Heart left ventricle (tissue), 16 donors: Measurements from ENCODE around the gene RNF212. TPM values are rescaled to one million over a fixed set of nuclear protein-coding genes. Genes with fewer than 3 reads are reported as not detected.

ENCODE experiments used
- ATAC-seq, 4 donors: fragments of 200-7000 bp; cut with Tn5 transposase; one replicate each; pipeline ENCODE4 v1.9.1; 2020 to 2022; ENCODE audit warnings: moderate library complexity in 4 of 4, mild to moderate bottlenecking in 3 of 4, moderate number of reproducible peaks in 1 of 4
- DNase-seq, 5 donors: peaks; one replicate each; pipeline ENCODE4 v3.0.0-alpha.2; 2020
- H3K27ac ChIP-seq, 12 donors: fragments of 200-600 bp; sonication (generic) in 4 of 12; one replicate each; pipeline versions ENCODE4 v1.5.0 to v1.8.0; 2016 to 2022; ENCODE audit warnings: mild to moderate bottlenecking in 2 of 12
- H3K27me3 ChIP-seq, 9 donors: fragments of 200-600 bp; sonication (generic) in 2 of 9; one replicate each; pipeline versions ENCODE4 v1.5.1 to v1.8.0; 2016 to 2022; ENCODE audit warnings: mild to moderate bottlenecking in 3 of 9
- H3K36me3 ChIP-seq, 9 donors: fragments of 200-600 bp; sonication (generic) in 2 of 9; one replicate each; pipeline versions ENCODE4 v1.5.0 to v1.8.0; 2018 to 2022; ENCODE audit warnings: mild to moderate bottlenecking in 2 of 9
- H3K4me1 ChIP-seq, 12 donors: fragments of 200-600 bp; sonication (generic) in 4 of 12; one replicate each; pipeline versions ENCODE4 v1.5.0 to v1.8.0; 2016 to 2022; ENCODE audit warnings: mild to moderate bottlenecking in 3 of 12
- H3K4me3 ChIP-seq, 12 donors: fragments of 200-600 bp; sonication (generic) in 4 of 12; one replicate each; pipeline versions ENCODE4 v1.5.0 to v1.8.0; 2017 to 2022; ENCODE audit warnings: mild to moderate bottlenecking in 9 of 12, moderate library complexity in 4 of 12
- H3K9me3 ChIP-seq, 12 donors: fragments of 200-600 bp; sonication (generic) in 4 of 12; one replicate each; pipeline versions ENCODE4 v1.5.0 to v1.8.0; 2016 to 2022; ENCODE audit warnings: mild to moderate bottlenecking in 1 of 12
- POLR2A ChIP-seq, 2 donors: fragments of 450-650 bp; IDR thresholded peaks; one replicate each; pipeline ENCODE4 v1.6.1; 2017; ENCODE audit warnings: antibody characterized with exemption in 2 of 2, mild to moderate bottlenecking in 2 of 2, moderate library complexity in 2 of 2
- WGBS, 4 donors: extraction: QIAGEN DNeasy Blood & Tissue Kit in 2 of 4; methylation state at CpG; one replicate each; pipeline versions ENCODE4 v1.1.5 to v1.1.7; 2013 to 2018; 5-methylcytosine and 5-hydroxymethylcytosine counted together
- intact Hi-C, 10 donors: fragments of 100-400 bp; cut with DNase I; formaldehyde crosslinking; loops; one replicate each; pipeline versions ENCODE4 v1.11.1 to v1.14.2; 2022
- polyA plus RNA-seq, 2 donors: library from polyadenylated mRNA; stranded (reverse); fragments of 200-250 nt; gene quantifications; one replicate each; pipeline ENCODE4 v1.2.3, GENCODE V29; 2013
- total RNA-seq, 9 donors: library from RNA; depleted of rRNA in 2 of 9; stranded (reverse); fragments of >200 nt in 2 of 9; fragmentation: NEBNext Ultra II Directional in 3 of 9; extraction: Animal tissue kit (Norgen Biotek cat#: 25700) in 3 of 9; gene quantifications; one replicate each; pipeline versions ENCODE4 v1.1.0 to v1.2.4, GENCODE V29; 2016 to 2023
- TF ChIP-seq, protein P1 (sequence below), 12 donors: fragments of 200-600 bp; sonication (generic) in 4 of 12; IDR thresholded peaks; one replicate each; pipeline versions ENCODE4 v1.5.0 to v1.8.0; 2018 to 2022; ENCODE audit warnings: antibody characterized with exemption in 12 of 12, mild to moderate bottlenecking in 5 of 12
- donor health status: ischemic (EF 13 %, LVEDD 7.1; RV severe dilation, severe dysfunction).
- donor health status: healthy with polysubstance abuse.
- donor health status: DM: no; HTN: yes; CAD: no.
- donor health status: DM: no; HTN: no; CAD: no.
- donor health status: ischemic (EF 25% LVEDD 6.9; RV normal size, moderate dysfunction).
- donor health status: ischemic (EF 25% LVEDD 5.7; RV mildly dilated, moderate dysfunction).
- donor health status: healthy.
- donor health status: DM: yes; HTN: yes; CAD: no.
- donor health status: ischemic (EF 35%, LVEDD 5.7; RV mildly dilated, moderate dysfunction).
- donor health status: nonischemic (EF 11% LVEDD 7.7; RV severe dilation, severe dysfunction).
- donor health status: DM: yes; HTN: yes; CAD: no.
- donor health status: PGD.
- donor health status: ischemic (EF 29% LVEDD 5.4; RV normal size, mild dysfunction).
- donor health status: nonischemic (EF 23%, LVEDD 6.1; RV moderate dilation, normal function).

RNF212 gene
- total and polyA plus RNA-seq, 11 donors = 0.25 to 1.6 (median 0.48) TPM; not detected in 4

GRCh38 chr4:1022739-1023066 is 90.7 kb downstream of the RNF212 start:
- TF ChIP-seq, protein P1, sequence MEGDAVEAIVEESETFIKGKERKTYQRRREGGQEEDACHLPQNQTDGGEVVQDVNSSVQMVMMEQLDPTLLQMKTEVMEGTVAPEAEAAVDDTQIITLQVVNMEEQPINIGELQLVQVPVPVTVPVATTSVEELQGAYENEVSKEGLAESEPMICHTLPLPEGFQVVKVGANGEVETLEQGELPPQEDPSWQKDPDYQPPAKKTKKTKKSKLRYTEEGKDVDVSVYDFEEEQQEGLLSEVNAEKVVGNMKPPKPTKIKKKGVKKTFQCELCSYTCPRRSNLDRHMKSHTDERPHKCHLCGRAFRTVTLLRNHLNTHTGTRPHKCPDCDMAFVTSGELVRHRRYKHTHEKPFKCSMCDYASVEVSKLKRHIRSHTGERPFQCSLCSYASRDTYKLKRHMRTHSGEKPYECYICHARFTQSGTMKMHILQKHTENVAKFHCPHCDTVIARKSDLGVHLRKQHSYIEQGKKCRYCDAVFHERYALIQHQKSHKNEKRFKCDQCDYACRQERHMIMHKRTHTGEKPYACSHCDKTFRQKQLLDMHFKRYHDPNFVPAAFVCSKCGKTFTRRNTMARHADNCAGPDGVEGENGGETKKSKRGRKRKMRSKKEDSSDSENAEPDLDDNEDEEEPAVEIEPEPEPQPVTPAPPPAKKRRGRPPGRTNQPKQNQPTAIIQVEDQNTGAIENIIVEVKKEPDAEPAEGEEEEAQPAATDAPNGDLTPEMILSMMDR (IDR thresholded peaks at IDR 0.05) = no peak
- TF ChIP-seq POLR2A (IDR thresholded peaks at IDR 0.05) = no peak
- intact Hi-C loops = no loop called here
- WGBS, 4 donors = 89 to 92% (median 91%) methylated on average over 14 to 19 of the region's 19 CpGs
- Histone ChIP-seq H3K4me1 (peaks cover 0 to 6% (median 0%) of the 10 kb centered on the region in 12 donors), H3K27me3 (no peaks in the 10 kb centered on the region), H3K27ac (no peak overlapping the region), H3K4me3 (no peak overlapping the region), H3K9me3 (no peaks in the 10 kb centered on the region), H3K36me3 (peaks cover 0 to 16% (median 0%) of the 10 kb centered on the region in 9 donors)
- no peak for DNase-seq
- no peak for ATAC-seq

DNA sequence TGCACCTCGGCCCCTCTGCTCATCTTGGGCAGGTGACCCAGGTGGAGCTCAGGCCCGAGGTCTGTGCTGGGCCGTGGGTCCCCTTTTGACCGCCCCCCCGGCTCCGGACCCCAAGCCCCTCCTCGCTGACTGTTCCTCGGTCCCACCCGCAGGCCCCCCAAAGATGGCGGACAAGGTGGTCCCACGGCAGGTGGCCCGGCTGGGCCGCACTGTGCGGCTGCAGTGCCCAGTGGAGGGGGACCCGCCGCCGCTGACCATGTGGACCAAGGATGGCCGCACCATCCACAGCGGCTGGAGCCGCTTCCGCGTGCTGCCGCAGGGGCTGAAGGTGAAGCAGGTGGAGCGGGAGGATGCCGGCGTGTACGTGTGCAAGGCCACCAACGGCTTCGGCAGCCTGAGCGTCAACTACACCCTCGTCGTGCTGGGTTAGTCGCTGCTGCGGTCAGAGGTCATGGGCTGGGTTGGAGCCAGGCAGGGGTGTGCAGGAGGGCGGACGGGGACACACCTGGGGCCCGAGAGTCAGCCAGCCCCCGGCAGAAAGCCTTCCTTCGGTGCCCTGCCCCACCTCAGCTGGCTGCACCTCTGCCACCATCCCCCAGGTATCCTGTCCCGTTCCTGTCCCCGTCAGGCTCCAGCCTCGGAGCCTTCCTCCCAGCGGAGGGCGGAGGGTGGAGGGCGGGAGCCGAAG is 91.2 kb downstream of the RNF212 start:
- TF ChIP-seq POLR2A (IDR thresholded peaks at IDR 0.05) = no peak
- TF ChIP-seq, protein P1 (IDR thresholded peaks at IDR 0.05) = no peak
- H3K27ac ChIP-seq = no peak overlapping the region
- DNase-seq (no peak), ATAC-seq (no peak)
- no peak overlapping the region for H3K4me3 ChIP-seq
- no peaks in the 10 kb centered on the region for H3K9me3 ChIP-seq
- H3K36me3 ChIP-seq = peaks cover 0 to 16% (median 0%) of the 10 kb centered on the region in 9 donors
- 94 to 96% (median 94%) methylated on average over 26 to 46 of the region's 46 CpGs for WGBS, 4 donors
- intact Hi-C loops = no loop called here
- no peaks in the 10 kb centered on the region for H3K27me3 ChIP-seq
- peaks cover 0 to 6% (median 0%) of the 10 kb centered on the region in 12 donors for H3K4me1 ChIP-seq

Other genes starting within 250 kb of the RNF212 start
- 10 to 100 TPM; 22.8 to 55.1 (median 32.5) TPM for gene GAK, start 181.2 kb downstream of the RNF212 start, total RNA-seq
- gene GAK, start 181.2 kb downstream of the RNF212 start, polyA plus RNA-seq = 10 to 100 TPM; 51.8 to 52.3 TPM
- 10 to 100 TPM; 16.6 to 34.6 (median 20.1) TPM for gene TMEM175, start 181.1 kb downstream of the RNF212 start, total RNA-seq
- 10 to 100 TPM; 14.2 to 28.8 TPM for gene TMEM175, start 181.1 kb downstream of the RNF212 start, polyA plus RNA-seq
- gene DGKQ, start 140.0 kb downstream of the RNF212 start, total RNA-seq = 1 to 10 TPM; 3.2 to 7.3 (median 4.4) TPM
- gene DGKQ, start 140.0 kb downstream of the RNF212 start, polyA plus RNA-seq = 1 to 10 TPM; 2.6 to 3.7 TPM
- gene IDUA, start 126.5 kb downstream of the RNF212 start, total RNA-seq = 10 to 100 TPM in 3 of 9 donors, 1 to 10 TPM in 6; 5.0 to 17.4 (median 6.9) TPM
- gene IDUA, start 126.5 kb downstream of the RNF212 start, polyA plus RNA-seq = 1 to 10 TPM; 3.2 to 6.8 TPM
- gene SLC26A1, start 120.2 kb downstream of the RNF212 start, total RNA-seq = under 1 TPM in 4 of 9 donors, not detected in 5; 0.19 to 0.27 (median 0.25) TPM
- gene SLC26A1, start 120.2 kb downstream of the RNF212 start, polyA plus RNA-seq = under 1 TPM; 0.03 to 0.27 TPM
- 10 to 100 TPM; 23.6 to 90.7 (median 30.6) TPM for gene FGFRL1, start 101.9 kb downstream of the RNF212 start, total RNA-seq
- 10 to 100 TPM; 26.9 to 47.1 TPM for gene FGFRL1, start 101.9 kb downstream of the RNF212 start, polyA plus RNA-seq
- gene SPON2, start 59.0 kb upstream of the RNF212 start, total RNA-seq = 10 to 100 TPM in 7 of 9 donors, 1 to 10 TPM in 2; 8.8 to 36.3 (median 13.7) TPM
- gene SPON2, start 59.0 kb upstream of the RNF212 start, polyA plus RNA-seq = 10 to 100 TPM in 1 of 2 donors, 1 to 10 TPM in 1; 7.8 to 31.2 TPM
- gene CTBP1, start 135.6 kb upstream of the RNF212 start, total RNA-seq = 100 to 1,000 TPM; 105 to 165 (median 128) TPM
- 100 to 1,000 TPM in 1 of 2 donors, 10 to 100 TPM in 1; 92.0 to 148 TPM for gene CTBP1, start 135.6 kb upstream of the RNF212 start, polyA plus RNA-seq
- 10 to 100 TPM; 41.5 to 57.2 (median 45.1) TPM for gene MAEA, start 176.3 kb upstream of the RNF212 start, total RNA-seq
- 10 to 100 TPM; 38.1 to 56.9 TPM for gene MAEA, start 176.3 kb upstream of the RNF212 start, polyA plus RNA-seq
- gene UVSSA, start 233.6 kb upstream of the RNF212 start, total RNA-seq = 10 to 100 TPM in 2 of 9 donors, 1 to 10 TPM in 7; 5.0 to 14.2 (median 6.7) TPM
- gene UVSSA, start 233.6 kb upstream of the RNF212 start, polyA plus RNA-seq = 1 to 10 TPM; 4.7 to 6.6 TPM